ENCODE data around the gene IL17D. TPM values are rescaled to one million over a fixed set of nuclear protein-coding genes. Genes with fewer than 3 reads are reported as not detected.

IL17D gene
- 1 to 10 TPM in 2 of 3 donors, under 1 TPM in 1; 0.73 to 6.7 (median 2.0) TPM for total RNA-seq

- no peaks in the 10 kb centered on the region for H3K27me3 ChIP-seq
- no peaks in the 10 kb centered on the region for H3K4me1 ChIP-seq
- no peaks in the 10 kb centered on the region for H3K9me3 ChIP-seq
- peak within 1 kb of the TSS; percentile 36 to 76 for H3K27ac ChIP-seq
- TF ChIP-seq POLR2A (IDR thresholded peaks at IDR 0.05) (no peak), CTCF (IDR thresholded peaks at IDR 0.05) (no peak), POLR2AphosphoS5 (IDR thresholded peaks at IDR 0.05) (no peak)
- DNase-seq (ENCODE audit: low spot score in 2 of 2) = no peak
- H3K4me3 ChIP-seq = peak within 1 kb of the TSS; percentile 68 to 80 (median 76)
- no peaks in the 10 kb centered on the region for H3K36me3 ChIP-seq
- intact Hi-C loops (cut with DNase I; ENCODE audit: low total_unique reads) = no loop called here
These were observed at the start of gene IL17D for GRCh38 chr13:20702915-20703779. TSS of gene IL17D (plus strand) at chr13:20703699. CDS start at chr13:20704002, 303 bp downstream.

GRCh38 chr13:20654156-20654555 lies 49.3 kb upstream of the IL17D start:
- no peak for TF ChIP-seq CTCF (IDR thresholded peaks at IDR 0.05)
- no peak for TF ChIP-seq POLR2A (IDR thresholded peaks at IDR 0.05)
- no peak for TF ChIP-seq POLR2AphosphoS5 (IDR thresholded peaks at IDR 0.05)
- Histone ChIP-seq H3K4me1 (no peaks in the 10 kb centered on the region), H3K27ac (no peak overlapping the region), H3K27me3 (no peaks in the 10 kb centered on the region), H3K36me3 (no peaks in the 10 kb centered on the region), H3K4me3 (no peak overlapping the region), H3K9me3 (no peaks in the 10 kb centered on the region)
- no peak for DNase-seq (ENCODE audit: low spot score in 2 of 2)
- intact Hi-C loops (cut with DNase I; ENCODE audit: low total_unique reads) = no loop called here

- H3K4me1 ChIP-seq = no peaks in the 10 kb centered on the region
- no peaks in the 10 kb centered on the region for H3K9me3 ChIP-seq
- H3K4me3 ChIP-seq = no peak overlapping the region
- DNase-seq (ENCODE audit: low spot score in 2 of 2) = no peak
- intact Hi-C loops (cut with DNase I; ENCODE audit: low total_unique reads) = loop anchor here (1.0 kb wide), 1 partner anchor 22 kb away; no protein-coding TSS in a partner anchor
- H3K27me3 ChIP-seq = no peaks in the 10 kb centered on the region
- TF ChIP-seq POLR2A (IDR thresholded peaks at IDR 0.05) (no peak), POLR2AphosphoS5 (IDR thresholded peaks at IDR 0.05) (no peak), CTCF (IDR thresholded peaks at IDR 0.05) (no peak)
- H3K36me3 ChIP-seq = no peaks in the 10 kb centered on the region
- no peak overlapping the region for H3K27ac ChIP-seq
These were observed 45.0 kb upstream of the IL17D start for GRCh38 chr13:20658451-20659040.

- peaks cover 17% of the 10 kb centered on the region for H3K36me3 ChIP-seq
- no peaks in the 10 kb centered on the region for H3K9me3 ChIP-seq
- intact Hi-C loops (cut with DNase I; ENCODE audit: low total_unique reads) = no loop called here
- H3K4me1 ChIP-seq = no peaks in the 10 kb centered on the region
- DNase-seq (ENCODE audit: low spot score in 2 of 2) = no peak
- no peak overlapping the region for H3K27ac ChIP-seq
- no peak overlapping the region for H3K4me3 ChIP-seq
- TF ChIP-seq POLR2AphosphoS5 (IDR thresholded peaks at IDR 0.05) (no peak), POLR2A (IDR thresholded peaks at IDR 0.05) (no peak), CTCF (IDR thresholded peaks at IDR 0.05) (no peak)
- H3K27me3 ChIP-seq = no peaks in the 10 kb centered on the region
These were observed 39.1 kb upstream of the IL17D start for GRCh38 chr13:20664351-20664750.

- no peak for DNase-seq (ENCODE audit: low spot score in 2 of 2)
- Histone ChIP-seq H3K36me3 (peaks cover 17% of the 10 kb centered on the region), H3K27ac (no peak overlapping the region), H3K4me1 (no peaks in the 10 kb centered on the region), H3K27me3 (no peaks in the 10 kb centered on the region), H3K4me3 (no peak overlapping the region), H3K9me3 (no peaks in the 10 kb centered on the region)
- intact Hi-C loops (cut with DNase I; ENCODE audit: low total_unique reads) = no loop called here
- TF ChIP-seq POLR2AphosphoS5 (IDR thresholded peaks at IDR 0.05) = no peak
- no peak for TF ChIP-seq POLR2A (IDR thresholded peaks at IDR 0.05)
- TF ChIP-seq CTCF (IDR thresholded peaks at IDR 0.05) = no peak
These were observed 36.6 kb upstream of the IL17D start for GRCh38 chr13:20666948-20667347.
